ENCODE data around the gene TBC1D22A. TPM values are rescaled to one million over a fixed set of nuclear protein-coding genes. Genes with fewer than 3 reads are reported as not detected.

TBC1D22A gene
- total RNA-seq, 2 experiments from 2014 or later, result 38.5 to 41.0 TPM

- no peak for DNase-seq
- H3K9me3 Mint-ChIP-seq, result no peaks in the 10 kb centered on the region
- no peak overlapping the region for H3K27ac Mint-ChIP-seq
- H3K36me3 Mint-ChIP-seq (ENCODE audit: low read depth), result no peaks in the 10 kb centered on the region
- no peaks in the 10 kb centered on the region for H3K27me3 Mint-ChIP-seq
- POLR2A ChIA-PET, result no interaction called here
- CTCF ChIA-PET, result no interaction called here
- no peak overlapping the region for H3K4me3 Mint-ChIP-seq
- peaks cover 14% of the 10 kb centered on the region for H3K4me1 Mint-ChIP-seq
These were observed 279.0 kb downstream of the TBC1D22A start for GRCh38 chr22:47041271-47042115.

- ChIA-PET CTCF (no interaction called here), POLR2A (no interaction called here)
- Mint-ChIP-seq H3K27ac (no peak overlapping the region), H3K4me1 (peaks cover 14% of the 10 kb centered on the region), H3K36me3 (ENCODE audit: low read depth) (no peaks in the 10 kb centered on the region), H3K27me3 (no peaks in the 10 kb centered on the region), H3K9me3 (no peaks in the 10 kb centered on the region), H3K4me3 (no peak overlapping the region)
- no peak for DNase-seq
These were observed 279.8 kb downstream of the TBC1D22A start for GRCh38 chr22:47042116-47042825.

- H3K4me1 Mint-ChIP-seq, result peaks cover 14% of the 10 kb centered on the region
- no peaks in the 10 kb centered on the region for H3K27me3 Mint-ChIP-seq
- ChIA-PET CTCF (no interaction called here), POLR2A (no interaction called here)
- H3K27ac Mint-ChIP-seq, result no peak overlapping the region
- no peaks in the 10 kb centered on the region for H3K9me3 Mint-ChIP-seq
- no peak overlapping the region for H3K4me3 Mint-ChIP-seq
- no peaks in the 10 kb centered on the region for H3K36me3 Mint-ChIP-seq (ENCODE audit: low read depth)
- DNase-seq, result no peak
These were observed 280.5 kb downstream of the TBC1D22A start for GRCh38 chr22:47042861-47043496.

- Mint-ChIP-seq H3K9me3 (no peaks in the 10 kb centered on the region), H3K4me3 (no peak overlapping the region), H3K36me3 (ENCODE audit: low read depth) (no peaks in the 10 kb centered on the region), H3K27ac (no peak overlapping the region), H3K27me3 (no peaks in the 10 kb centered on the region), H3K4me1 (peaks cover 16% of the 10 kb centered on the region)
- no peak for DNase-seq
- POLR2A ChIA-PET, result interaction anchor here (1.0 kb wide), 1 partner anchor 11 kb away, joined by 3 read pairs; no protein-coding TSS in a partner anchor
- CTCF ChIA-PET, result no interaction called here
These were observed 281.6 kb downstream of the TBC1D22A start for GRCh38 chr22:47043835-47044721.

GRCh38 chr22:47044722-47045535 lies 282.5 kb downstream of the TBC1D22A start:
- CTCF ChIA-PET, result no interaction called here
- POLR2A ChIA-PET, result interaction anchor here (1.0 kb wide), 1 partner anchor 12 kb away, joined by 3 read pairs; no protein-coding TSS in a partner anchor
- H3K27ac Mint-ChIP-seq, result no peak overlapping the region
- no peaks in the 10 kb centered on the region for H3K27me3 Mint-ChIP-seq
- H3K9me3 Mint-ChIP-seq, result no peaks in the 10 kb centered on the region
- peaks cover 20% of the 10 kb centered on the region for H3K4me1 Mint-ChIP-seq
- DNase-seq, result no peak
- no peaks in the 10 kb centered on the region for H3K36me3 Mint-ChIP-seq (ENCODE audit: low read depth)
- no peak overlapping the region for H3K4me3 Mint-ChIP-seq

- Mint-ChIP-seq H3K4me1 (peaks cover 20% of the 10 kb centered on the region), H3K4me3 (no peak overlapping the region), H3K27me3 (no peaks in the 10 kb centered on the region), H3K27ac (no peak overlapping the region), H3K36me3 (ENCODE audit: low read depth) (no peaks in the 10 kb centered on the region), H3K9me3 (no peaks in the 10 kb centered on the region)
- CTCF ChIA-PET, result no interaction called here
- DNase-seq, result no peak
- POLR2A ChIA-PET, result no interaction called here
These were observed 283.4 kb downstream of the TBC1D22A start for GRCh38 chr22:47045691-47046410.

GRCh38 chr22:47046411-47047065 lies 284.1 kb downstream of the TBC1D22A start:
- no peak overlapping the region for H3K27ac Mint-ChIP-seq
- POLR2A ChIA-PET, result no interaction called here
- CTCF ChIA-PET, result no interaction called here
- H3K27me3 Mint-ChIP-seq, result no peaks in the 10 kb centered on the region
- no peaks in the 10 kb centered on the region for H3K36me3 Mint-ChIP-seq (ENCODE audit: low read depth)
- H3K4me3 Mint-ChIP-seq, result no peak overlapping the region
- no peak for DNase-seq
- no peaks in the 10 kb centered on the region for H3K9me3 Mint-ChIP-seq
- peaks cover 20% of the 10 kb centered on the region for H3K4me1 Mint-ChIP-seq

- ChIA-PET POLR2A (no interaction called here), CTCF (no interaction called here)
- Mint-ChIP-seq H3K36me3 (ENCODE audit: low read depth) (no peaks in the 10 kb centered on the region), H3K9me3 (no peaks in the 10 kb centered on the region), H3K4me1 (peaks cover 20% of the 10 kb centered on the region), H3K4me3 (no peak overlapping the region), H3K27me3 (no peaks in the 10 kb centered on the region), H3K27ac (no peak overlapping the region)
- DNase-seq, result no peak
These were observed 285.1 kb downstream of the TBC1D22A start for GRCh38 chr22:47047321-47048122.

- no peaks in the 10 kb centered on the region for H3K9me3 Mint-ChIP-seq
- no peak for DNase-seq
- H3K27ac Mint-ChIP-seq, result no peak overlapping the region
- ChIA-PET CTCF (no interaction called here), POLR2A (no interaction called here)
- H3K27me3 Mint-ChIP-seq, result no peaks in the 10 kb centered on the region
- H3K36me3 Mint-ChIP-seq (ENCODE audit: low read depth), result no peaks in the 10 kb centered on the region
- peaks cover 24% of the 10 kb centered on the region for H3K4me1 Mint-ChIP-seq
- no peak overlapping the region for H3K4me3 Mint-ChIP-seq
These were observed 285.9 kb downstream of the TBC1D22A start for GRCh38 chr22:47048123-47049077.

GRCh38 chr22:47049078-47049624 lies 286.7 kb downstream of the TBC1D22A start:
- no peaks in the 10 kb centered on the region for H3K27me3 Mint-ChIP-seq
- H3K27ac Mint-ChIP-seq, result no peak overlapping the region
- H3K4me3 Mint-ChIP-seq, result no peak overlapping the region
- peaks cover 21% of the 10 kb centered on the region for H3K4me1 Mint-ChIP-seq
- H3K9me3 Mint-ChIP-seq, result no peaks in the 10 kb centered on the region
- ChIA-PET CTCF (no interaction called here), POLR2A (no interaction called here)
- no peak for DNase-seq
- H3K36me3 Mint-ChIP-seq (ENCODE audit: low read depth), result no peaks in the 10 kb centered on the region
